Activated T-cell treated with anti-CD3 and anti-CD28 coated beads for 4 hours (primary cell): ENCODE data around the gene FZR1.

Source experiments
- DNase-seq: peaks from one replicate; pipeline ENCODE4 v3.0.0-alpha.2; 2020

The FZR1 gene

GRCh38 chr19:3505598-3506383 lies at the start of gene FZR1:
TSS of gene FZR1 (plus strand) at chr19:3506311. CDS start at chr19:3522990, 16,679 bp downstream.
- DNase-seq: peak; percentile 99

- no peak for DNase-seq
Measured at GRCh38 chr19:3456925-3457527, 49.1 kb upstream of the FZR1 start.

- no peak for DNase-seq
Measured at GRCh38 chr19:3457528-3458228, 48.4 kb upstream of the FZR1 start.

GRCh38 chr19:3458229-3459088 lies 47.7 kb upstream of the FZR1 start:
- no peak for DNase-seq

GRCh38 chr19:3459089-3459881 lies 46.8 kb upstream of the FZR1 start:
- DNase-seq: no peak

- DNase-seq: no peak
Measured at GRCh38 chr19:3459965-3460582, 46.0 kb upstream of the FZR1 start.

GRCh38 chr19:3462991-3463713 lies 43.0 kb upstream of the FZR1 start:
- no peak for DNase-seq

GRCh38 chr19:3463714-3464586 lies 42.2 kb upstream of the FZR1 start:
- no peak for DNase-seq

- no peak for DNase-seq
Measured at GRCh38 chr19:3464587-3465235, 41.4 kb upstream of the FZR1 start.

GRCh38 chr19:3465552-3465951 lies 40.6 kb upstream of the FZR1 start:
- no peak for DNase-seq

GRCh38 chr19:3466635-3467034 lies 39.5 kb upstream of the FZR1 start:
- DNase-seq: no peak

- DNase-seq: no peak
Measured at GRCh38 chr19:3467437-3468198, 38.5 kb upstream of the FZR1 start.

- no peak for DNase-seq
Measured at GRCh38 chr19:3468211-3468610, 37.9 kb upstream of the FZR1 start.

- DNase-seq: no peak
Measured at GRCh38 chr19:3469638-3470499, 36.2 kb upstream of the FZR1 start.

GRCh38 chr19:3470500-3471128 lies 35.5 kb upstream of the FZR1 start:
- DNase-seq: no peak

- peak; percentile 16 for DNase-seq
Measured at GRCh38 chr19:3471954-3472655, 34.0 kb upstream of the FZR1 start.
